A549 (cell line): ENCODE measurements around the gene DEGS1.

ENCODE experiments used
- BHLHE40 ChIP-seq: IDR thresholded peaks from 2 replicates; pipeline ENCODE4 v1.6.1; 2012; ENCODE audit warnings: low read depth, low read length, inconsistent platforms
- CBX8 ChIP-seq: fragments of 200-600 bp; sonication (generic); IDR thresholded peaks from 2 replicates; pipeline ENCODE4 v1.6.1; 2016
- CTCF ChIP-seq: fragments of >200 bp; sonication (Bioruptor Twin); formaldehyde crosslinking; IDR thresholded peaks from 3 replicates; pipeline ENCODE4 v1.5.1; 2016
- EHMT2 ChIP-seq: fragments of 200-600 bp; sonication (generic); IDR thresholded peaks from 2 replicates; pipeline ENCODE4 v1.6.1; 2016; ENCODE audit warnings: antibody characterized with exemption, low read depth, mild to moderate bottlenecking, moderate library complexity
- RCOR1 ChIP-seq: fragments of 150-350 bp; IDR thresholded peaks from 2 replicates; pipeline ENCODE4 v1.6.1; 2014; ENCODE audit warnings: antibody characterized with exemption, low read length, low read depth
- RFX5 ChIP-seq: fragments of 450-650 bp; IDR thresholded peaks from 2 replicates; pipeline ENCODE4 v1.7.1; 2014; ENCODE audit warnings: antibody characterized with exemption, mild to moderate bottlenecking, moderate library complexity

GRCh38 chr1:224169718-224170270 is 13.2 kb upstream of the DEGS1 start:
- TF ChIP-seq RCOR1 (no peak), RFX5 (no peak), CTCF (no peak), BHLHE40 (no peak), CBX8 (no peak), EHMT2 (no peak)
